SK-N-MC (cell line): ENCODE data around the gene DIRAS2.

Experiments
- EZH2 ChIP-seq: fragments of 200-600 bp; sonication (generic); IDR thresholded peaks from one replicate; pipeline ENCODE4 v1.6.1; 2017; ENCODE audit warnings: antibody characterized with exemption
- FOXP2 ChIP-seq: optimal IDR thresholded peaks from 2 replicates; pipeline ENCODE3; 2011; ENCODE audit warnings: mild to moderate bottlenecking, moderate library complexity; ENCODE audit not compliant: insufficient read depth; ENCODE audit errors: extremely low read length, control extremely low read depth
- POLR2AphosphoS5 ChIP-seq: IDR thresholded peaks from 2 replicates; pipeline ENCODE4 v1.6.1; 2012; ENCODE audit warnings: mild to moderate bottlenecking, low read depth, low read length, borderline replicate concordance

GRCh38 chr9:90647843-90648242, 5.2 kb upstream of the DIRAS2 start:
- TF ChIP-seq EZH2 (no peak), POLR2AphosphoS5 (no peak), FOXP2 (no peak)
